ENCODE measurements around the gene HMHB1.

- TF ChIP-seq ZNF507 (tag; conservative IDR thresholded peaks at IDR 0.05) (no peak), EZH2 (IDR thresholded peaks at IDR 0.05; ENCODE audit: borderline replicate concordance, low read depth, low read length) (no peak), POLR2AphosphoS5 (IDR thresholded peaks at IDR 0.05; ENCODE audit: control insufficient read depth, insufficient read depth, low read depth, low read length) (no peak), ZNF398 (CRISPR knock-in tag; IDR thresholded peaks at IDR 0.05) (no peak), TBL1XR1 (IDR thresholded peaks at IDR 0.05; ENCODE audit: low read length in 2 of 2) (no peak), TFAP4 (CRISPR knock-in tag; IDR thresholded peaks at IDR 0.05; ENCODE audit: borderline replicate concordance) (no peak), ATF7 (IDR thresholded peaks at IDR 0.05) (no peak), CHD1 (IDR thresholded peaks at IDR 0.05; ENCODE audit: low read length) (no peak)
- TF ChIP-seq, protein P1, sequence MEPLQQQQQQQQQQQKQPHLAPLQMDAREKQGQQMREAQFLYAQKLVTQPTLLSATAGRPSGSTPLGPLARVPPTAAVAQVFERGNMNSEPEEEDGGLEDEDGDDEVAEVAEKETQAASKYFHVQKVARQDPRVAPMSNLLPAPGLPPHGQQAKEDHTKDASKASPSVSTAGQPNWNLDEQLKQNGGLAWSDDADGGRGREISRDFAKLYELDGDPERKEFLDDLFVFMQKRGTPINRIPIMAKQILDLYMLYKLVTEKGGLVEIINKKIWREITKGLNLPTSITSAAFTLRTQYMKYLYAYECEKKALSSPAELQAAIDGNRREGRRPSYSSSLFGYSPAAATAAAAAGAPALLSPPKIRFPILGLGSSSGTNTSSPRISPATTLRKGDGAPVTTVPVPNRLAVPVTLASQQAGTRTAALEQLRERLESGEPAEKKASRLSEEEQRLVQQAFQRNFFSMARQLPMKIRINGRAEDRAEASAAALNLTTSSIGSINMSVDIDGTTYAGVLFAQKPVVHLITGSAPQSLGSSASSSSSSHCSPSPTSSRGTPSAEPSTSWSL (CRISPR knock-in tag; IDR thresholded peaks at IDR 0.05; ENCODE audit: borderline replicate concordance), result no peak
Observed at GRCh38 chr5:143841446-143841845, 29.5 kb downstream of the HMHB1 start.

Data from K562 (cell line).